Measurements from ENCODE around the gene CERT1. TPM values are rescaled to one million over a fixed set of nuclear protein-coding genes. Genes with fewer than 3 reads are reported as not detected.
A peak's percentile ranks its signal among the peaks of the same experiment; 100 is the strongest.

Gene CERT1
- total and polyA plus RNA-seq, 2 donors (not counting 3 experiments of a cell fraction or from before 2014, with no cell fraction given): 8.0 to 21.3 TPM

DNA sequence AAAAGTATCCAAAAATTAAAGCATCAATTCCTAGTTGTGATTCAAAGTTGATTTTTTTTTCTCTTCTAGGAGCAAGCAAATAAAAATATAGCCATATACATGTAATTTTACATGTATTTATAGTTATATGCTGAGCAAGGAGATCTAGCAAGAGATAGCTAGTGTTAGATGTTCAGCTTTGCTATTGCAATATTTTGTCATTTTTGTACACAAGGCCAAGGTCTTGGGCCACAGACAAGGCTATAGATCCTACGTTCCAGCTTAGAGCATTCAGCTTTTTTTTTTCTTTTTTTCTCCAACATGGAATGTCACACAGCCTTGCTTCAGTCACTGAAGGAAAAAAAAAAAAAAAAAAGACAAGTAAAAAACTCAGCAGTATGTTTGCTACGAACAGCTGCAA lies 137.6 kb downstream of the CERT1 start:
- no TSS peak for BruUV-seq (replicated peaks)
- H3K9ac ChIP-seq (replicated peaks; ENCODE audit: extremely low read depth, insufficient read depth, low read length): no peak overlapping the region
- H3K27ac ChIP-seq (ENCODE audit: insufficient read depth, low read depth, low read length): no peak overlapping the region
- H3K79me2 ChIP-seq (ENCODE audit: control insufficient read depth, insufficient read depth, low read length): no peaks in the 10 kb centered on the region
- no peaks in the 10 kb centered on the region for H3K4me1 ChIP-seq (ENCODE audit: control insufficient read depth, extremely low read depth, insufficient read depth, low read length)
- no peaks in the 10 kb centered on the region for H4K20me1 ChIP-seq (replicated peaks; ENCODE audit: control insufficient read depth, extremely low read depth, insufficient read depth, low read length)
- intact Hi-C loops (cut with micrococcal nuclease): no loop called here
- TF ChIP-seq FOS (IDR thresholded peaks at IDR 0.05; ENCODE audit: borderline replicate concordance, insufficient read depth, low read length) (no peak), CTCF (IDR thresholded peaks at IDR 0.05; ENCODE audit: extremely low read depth in 1 of 2, insufficient read depth in 1 of 2, low read depth in 1 of 2, low read length in 2 of 2) (no peak), MYC (IDR thresholded peaks at IDR 0.05; ENCODE audit: low read depth, low read length) (no peak), POLR2A (IDR thresholded peaks at IDR 0.05; ENCODE audit: low read depth, low read length) (no peak), GATA2 (IDR thresholded peaks at IDR 0.05; ENCODE audit: insufficient read depth, insufficient read length, low read depth, low read length) (no peak), POLR2AphosphoS5 (IDR thresholded peaks at IDR 0.05; ENCODE audit: insufficient read depth, low read depth, low read length) (no peak), JUN (IDR thresholded peaks at IDR 0.05; ENCODE audit: borderline replicate concordance, insufficient read depth, insufficient read length, low read depth) (no peak), EZH2 (IDR thresholded peaks at IDR 0.05; ENCODE audit: borderline replicate concordance, low read depth, low read length, severe bottlenecking) (no peak)
- TF ChIP-seq, protein P1, sequence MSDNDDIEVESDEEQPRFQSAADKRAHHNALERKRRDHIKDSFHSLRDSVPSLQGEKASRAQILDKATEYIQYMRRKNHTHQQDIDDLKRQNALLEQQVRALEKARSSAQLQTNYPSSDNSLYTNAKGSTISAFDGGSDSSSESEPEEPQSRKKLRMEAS (IDR thresholded peaks at IDR 0.05; ENCODE audit: insufficient read depth, insufficient read length): no peak
- peaks cover 0 to 2% of the 10 kb centered on the region in 2 experiments for H3K36me3 ChIP-seq (ENCODE audit: control insufficient read depth in 2 of 2, extremely low read depth in 1 of 2, insufficient read depth in 2 of 2, low read length in 2 of 2)
- no peak overlapping the region for H2AFZ ChIP-seq (ENCODE audit: low read depth, low read length)
- dilution Hi-C loops (cut with MboI; ENCODE audit: extremely low pct_ligation_motif_present, low sequenced_read_pairs): no loop called here
- H3K4me3 ChIP-seq (replicated peaks in 1 of 3; ENCODE audit: insufficient read depth in 1 of 3, low read depth in 1 of 3, low read length in 3 of 3): no peak overlapping the region
- ChIA-PET POLR2A (no interaction called here), CTCF (interaction anchor here (3.4 kb wide), 1 partner anchor 307 kb away, joined by 9 read pairs; no protein-coding TSS in a partner anchor)
- DNase-seq (ENCODE audit: low read depth, low spot score) (no peak), FAIRE-seq (peak; percentile 18)
- no peak overlapping the region for H3K4me2 ChIP-seq (ENCODE audit: insufficient read depth, low read length)
- no peaks in the 10 kb centered on the region for H3K9me3 ChIP-seq (replicated peaks; ENCODE audit: control insufficient read depth, insufficient read depth, low read length)
- no peaks in the 10 kb centered on the region for H3K27me3 ChIP-seq (ENCODE audit: control insufficient read depth in 2 of 2, insufficient read depth in 2 of 2, low read length in 2 of 2)
- H3K9me1 ChIP-seq (replicated peaks; ENCODE audit: control insufficient read depth, extremely low read depth, insufficient read depth, low read length): no peaks in the 10 kb centered on the region

Measured in endothelial cell of umbilical vein (primary cell).